ENCODE results near the gene ZBP1.

- TF ChIP-seq, protein P1, sequence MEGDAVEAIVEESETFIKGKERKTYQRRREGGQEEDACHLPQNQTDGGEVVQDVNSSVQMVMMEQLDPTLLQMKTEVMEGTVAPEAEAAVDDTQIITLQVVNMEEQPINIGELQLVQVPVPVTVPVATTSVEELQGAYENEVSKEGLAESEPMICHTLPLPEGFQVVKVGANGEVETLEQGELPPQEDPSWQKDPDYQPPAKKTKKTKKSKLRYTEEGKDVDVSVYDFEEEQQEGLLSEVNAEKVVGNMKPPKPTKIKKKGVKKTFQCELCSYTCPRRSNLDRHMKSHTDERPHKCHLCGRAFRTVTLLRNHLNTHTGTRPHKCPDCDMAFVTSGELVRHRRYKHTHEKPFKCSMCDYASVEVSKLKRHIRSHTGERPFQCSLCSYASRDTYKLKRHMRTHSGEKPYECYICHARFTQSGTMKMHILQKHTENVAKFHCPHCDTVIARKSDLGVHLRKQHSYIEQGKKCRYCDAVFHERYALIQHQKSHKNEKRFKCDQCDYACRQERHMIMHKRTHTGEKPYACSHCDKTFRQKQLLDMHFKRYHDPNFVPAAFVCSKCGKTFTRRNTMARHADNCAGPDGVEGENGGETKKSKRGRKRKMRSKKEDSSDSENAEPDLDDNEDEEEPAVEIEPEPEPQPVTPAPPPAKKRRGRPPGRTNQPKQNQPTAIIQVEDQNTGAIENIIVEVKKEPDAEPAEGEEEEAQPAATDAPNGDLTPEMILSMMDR (IDR thresholded peaks at IDR 0.05) = no peak
- no peak for TF ChIP-seq EP300 (IDR thresholded peaks at IDR 0.05)
These were observed 49.9 kb downstream of the ZBP1 start for GRCh38 chr20:57570145-57570850.

Data from upper lobe of left lung (tissue), 4 donors.